ENCODE results near the gene FAM240B.

The FAM240B gene

DNA sequence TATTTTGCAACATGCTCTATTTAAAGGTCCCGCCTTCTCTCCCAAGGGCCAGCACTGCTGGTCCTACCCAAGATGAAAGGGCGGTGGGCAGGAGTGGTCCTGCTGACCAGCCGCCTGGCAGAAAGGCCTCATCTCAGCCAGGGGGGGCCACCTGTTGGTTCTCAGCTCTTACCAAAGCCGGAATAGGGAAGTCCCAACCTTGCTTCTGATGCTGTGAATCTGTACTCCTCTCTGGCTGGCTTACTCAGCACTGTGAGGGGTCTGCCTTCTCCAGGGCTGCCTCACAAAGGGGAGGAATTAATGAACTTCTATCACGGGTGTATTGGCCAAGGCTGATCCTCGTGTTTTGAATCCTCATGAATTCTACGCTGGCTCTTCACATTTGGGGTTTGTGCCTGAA lies 13.6 kb upstream of the FAM240B start:
- no peak for DNase-seq
- H3K36me3 ChIP-seq (ENCODE audit: control insufficient read depth in 1 of 2, insufficient read depth in 2 of 2, low read length in 2 of 2), result no peaks in the 10 kb centered on the region
- no peak overlapping the region for H2AK5ac ChIP-seq (ENCODE audit: low read length)
- no CpG with 5 or more reads among the region's 7 CpGs for WGBS (ENCODE audit: extremely low coverage, insufficient coverage, insufficient read length)
- H3K27ac ChIP-seq (ENCODE audit: low read depth, low read length), result no peak overlapping the region
- H2AFZ ChIP-seq (ENCODE audit: insufficient read depth, low read length, poor library complexity), result no peak overlapping the region
- no peak overlapping the region for H3K4ac ChIP-seq (ENCODE audit: low read depth, low read length)
- H3K27me3 ChIP-seq (ENCODE audit: insufficient read depth, low read length), result no peaks in the 10 kb centered on the region
- H2BK12ac ChIP-seq (ENCODE audit: low read length), result no peak overlapping the region
- H2BK5ac ChIP-seq (ENCODE audit: low read depth, low read length, poor library complexity), result no peak overlapping the region
- H3K4me3 ChIP-seq (ENCODE audit: low read depth, low read length), result no peak overlapping the region
- H3K9me3 ChIP-seq (ENCODE audit: insufficient read depth, low read depth, low read length), result no peaks in the 10 kb centered on the region
- H3K9ac ChIP-seq (ENCODE audit: low read length), result no peak overlapping the region
- no peak overlapping the region for H3K14ac ChIP-seq (ENCODE audit: low read length)
- H4K12ac ChIP-seq (ENCODE audit: low read depth, low read length), result no peak overlapping the region
- no peak overlapping the region for H3K23ac ChIP-seq (ENCODE audit: low read length)
- H2BK120ac ChIP-seq (ENCODE audit: insufficient read depth, low read length, poor library complexity), result no peak overlapping the region
- no peak overlapping the region for H4K8ac ChIP-seq (ENCODE audit: low read depth, low read length)
- no peaks in the 10 kb centered on the region for H3K79me1 ChIP-seq (ENCODE audit: low read length)
- no peak overlapping the region for H3K4me2 ChIP-seq (ENCODE audit: low read length)
- H4K91ac ChIP-seq (ENCODE audit: low read depth, low read length), result no peak overlapping the region
- H3K18ac ChIP-seq (ENCODE audit: low read length), result no peak overlapping the region
- H3K4me1 ChIP-seq (ENCODE audit: control insufficient read depth in 1 of 2, insufficient read depth in 2 of 2, low read length in 2 of 2), result no peaks in the 10 kb centered on the region
- H3K79me2 ChIP-seq (ENCODE audit: control insufficient read depth, insufficient read depth, low read length, poor library complexity), result no peaks in the 10 kb centered on the region

DNA sequence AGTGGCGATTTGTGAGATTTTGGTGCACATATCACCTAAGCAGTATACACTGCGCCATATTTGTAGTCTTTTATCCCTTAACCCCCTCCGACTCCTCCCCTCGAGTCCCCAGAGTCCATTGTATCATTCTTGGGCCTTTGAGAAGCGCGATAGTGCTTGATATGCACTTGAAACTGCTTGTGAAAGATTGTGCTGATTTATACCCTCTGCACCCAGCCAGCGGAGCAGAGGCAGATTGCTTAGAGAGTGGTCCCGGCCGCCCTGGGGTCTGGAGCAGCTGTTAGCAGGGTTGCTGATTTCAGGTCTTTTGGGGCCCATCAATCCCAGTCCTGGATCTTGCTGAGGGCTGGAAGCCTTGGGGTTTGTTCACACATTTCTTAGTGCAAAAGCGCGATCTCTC lies 13.0 kb upstream of the FAM240B start:
- Histone ChIP-seq H2AK5ac (ENCODE audit: low read length) (no peak overlapping the region), H3K14ac (ENCODE audit: low read length) (no peak overlapping the region), H3K4me2 (ENCODE audit: low read length) (no peak overlapping the region), H4K8ac (ENCODE audit: low read depth, low read length) (no peak overlapping the region), H3K79me2 (ENCODE audit: control insufficient read depth, insufficient read depth, low read length, poor library complexity) (no peaks in the 10 kb centered on the region), H2BK5ac (ENCODE audit: low read depth, low read length, poor library complexity) (no peak overlapping the region), H3K36me3 (ENCODE audit: control insufficient read depth in 1 of 2, insufficient read depth in 2 of 2, low read length in 2 of 2) (no peaks in the 10 kb centered on the region), H3K27me3 (ENCODE audit: insufficient read depth, low read length) (no peaks in the 10 kb centered on the region), H3K18ac (ENCODE audit: low read length) (no peak overlapping the region), H3K4me1 (ENCODE audit: control insufficient read depth in 1 of 2, insufficient read depth in 2 of 2, low read length in 2 of 2) (no peaks in the 10 kb centered on the region), H3K79me1 (ENCODE audit: low read length) (no peaks in the 10 kb centered on the region), H4K12ac (ENCODE audit: low read depth, low read length) (no peak overlapping the region), H3K4ac (ENCODE audit: low read depth, low read length) (no peak overlapping the region), H3K27ac (ENCODE audit: low read depth, low read length) (no peak overlapping the region), H3K4me3 (ENCODE audit: low read depth, low read length) (no peak overlapping the region), H4K91ac (ENCODE audit: low read depth, low read length) (no peak overlapping the region), H2BK120ac (ENCODE audit: insufficient read depth, low read length, poor library complexity) (no peak overlapping the region), H3K23ac (ENCODE audit: low read length) (no peak overlapping the region), H2AFZ (ENCODE audit: insufficient read depth, low read length, poor library complexity) (no peak overlapping the region), H3K9me3 (ENCODE audit: insufficient read depth, low read depth, low read length) (no peaks in the 10 kb centered on the region), H2BK12ac (ENCODE audit: low read length) (no peak overlapping the region), H3K9ac (ENCODE audit: low read length) (no peak overlapping the region)
- no CpG with 5 or more reads among the region's 11 CpGs for WGBS (ENCODE audit: extremely low coverage, insufficient coverage, insufficient read length)
- DNase-seq, result no peak

DNA sequence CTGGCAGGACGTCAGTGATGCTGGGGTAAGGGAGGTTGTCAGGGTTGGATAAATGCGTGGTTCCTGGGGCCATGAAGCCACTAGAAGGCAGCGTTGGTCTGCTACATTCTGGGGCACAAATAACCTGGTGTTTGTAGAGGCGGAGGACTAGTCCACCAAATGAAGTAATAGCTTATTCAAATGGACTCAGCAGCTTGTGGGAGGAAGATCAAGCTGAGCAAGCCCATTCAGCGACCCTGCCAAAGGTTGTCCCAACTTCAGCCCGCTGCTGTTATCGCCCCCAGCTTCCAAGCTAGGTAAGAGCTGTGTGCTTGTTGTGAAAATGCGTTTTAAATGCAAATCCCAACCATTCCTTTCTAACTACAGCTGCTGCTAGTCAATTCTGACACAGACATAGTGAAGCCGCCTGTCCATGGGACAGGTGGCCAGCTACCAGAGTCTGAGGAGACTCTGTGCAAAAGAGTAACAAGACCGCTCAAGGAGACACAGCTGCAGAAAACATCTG lies 7.6 kb upstream of the FAM240B start:
- Histone ChIP-seq H4K91ac (ENCODE audit: low read depth, low read length) (peak overlapping the region; percentile 43), H3K9me3 (ENCODE audit: insufficient read depth, low read depth, low read length) (no peaks in the 10 kb centered on the region), H4K12ac (ENCODE audit: low read depth, low read length) (no peak overlapping the region), H3K79me2 (ENCODE audit: control insufficient read depth, insufficient read depth, low read length, poor library complexity) (no peaks in the 10 kb centered on the region), H3K4me3 (ENCODE audit: low read depth, low read length) (no peak overlapping the region), H2BK12ac (ENCODE audit: low read length) (peak overlapping the region; percentile 60), H2AFZ (ENCODE audit: insufficient read depth, low read length, poor library complexity) (peak overlapping the region; percentile 68), H3K4me2 (ENCODE audit: low read length) (no peak overlapping the region), H3K23ac (ENCODE audit: low read length) (no peak overlapping the region), H3K79me1 (ENCODE audit: low read length) (no peaks in the 10 kb centered on the region), H2BK120ac (ENCODE audit: insufficient read depth, low read length, poor library complexity) (no peak overlapping the region), H2BK5ac (ENCODE audit: low read depth, low read length, poor library complexity) (no peak overlapping the region), H3K4me1 (ENCODE audit: control insufficient read depth in 1 of 2, insufficient read depth in 2 of 2, low read length in 2 of 2) (no peaks in the 10 kb centered on the region), H4K8ac (ENCODE audit: low read depth, low read length) (peak overlapping the region; percentile 56), H2AK5ac (ENCODE audit: low read length) (no peak overlapping the region), H3K4ac (ENCODE audit: low read depth, low read length) (no peak overlapping the region), H3K14ac (ENCODE audit: low read length) (no peak overlapping the region), H3K9ac (ENCODE audit: low read length) (no peak overlapping the region), H3K18ac (ENCODE audit: low read length) (no peak overlapping the region), H3K36me3 (ENCODE audit: control insufficient read depth in 1 of 2, insufficient read depth in 2 of 2, low read length in 2 of 2) (no peaks in the 10 kb centered on the region), H3K27ac (ENCODE audit: low read depth, low read length) (no peak overlapping the region), H3K27me3 (ENCODE audit: insufficient read depth, low read length) (no peaks in the 10 kb centered on the region)
- DNase-seq, result peak; percentile 34 to 67
- no CpG with 5 or more reads among the region's 10 CpGs for WGBS (ENCODE audit: extremely low coverage, insufficient coverage, insufficient read length)

GRCh38 chr9:38724754-38725153 lies 4.8 kb upstream of the FAM240B start:
- no peak overlapping the region for H3K4me3 ChIP-seq (ENCODE audit: low read depth, low read length)
- H2BK120ac ChIP-seq (ENCODE audit: insufficient read depth, low read length, poor library complexity), result no peak overlapping the region
- no peaks in the 10 kb centered on the region for H3K9me3 ChIP-seq (ENCODE audit: insufficient read depth, low read depth, low read length)
- no peaks in the 10 kb centered on the region for H3K27me3 ChIP-seq (ENCODE audit: insufficient read depth, low read length)
- H2AFZ ChIP-seq (ENCODE audit: insufficient read depth, low read length, poor library complexity), result no peak overlapping the region
- no peak overlapping the region for H4K91ac ChIP-seq (ENCODE audit: low read depth, low read length)
- no peak overlapping the region for H3K27ac ChIP-seq (ENCODE audit: low read depth, low read length)
- no peak overlapping the region for H3K18ac ChIP-seq (ENCODE audit: low read length)
- no peak overlapping the region for H3K9ac ChIP-seq (ENCODE audit: low read length)
- H4K8ac ChIP-seq (ENCODE audit: low read depth, low read length), result no peak overlapping the region
- H3K4me1 ChIP-seq (ENCODE audit: control insufficient read depth in 1 of 2, insufficient read depth in 2 of 2, low read length in 2 of 2), result no peaks in the 10 kb centered on the region
- H3K23ac ChIP-seq (ENCODE audit: low read length), result no peak overlapping the region
- no peak overlapping the region for H4K12ac ChIP-seq (ENCODE audit: low read depth, low read length)
- H3K4me2 ChIP-seq (ENCODE audit: low read length), result no peak overlapping the region
- no peaks in the 10 kb centered on the region for H3K79me1 ChIP-seq (ENCODE audit: low read length)
- no peak overlapping the region for H2AK5ac ChIP-seq (ENCODE audit: low read length)
- no peaks in the 10 kb centered on the region for H3K36me3 ChIP-seq (ENCODE audit: control insufficient read depth in 1 of 2, insufficient read depth in 2 of 2, low read length in 2 of 2)
- no peaks in the 10 kb centered on the region for H3K79me2 ChIP-seq (ENCODE audit: control insufficient read depth, insufficient read depth, low read length, poor library complexity)
- WGBS (ENCODE audit: extremely low coverage, insufficient coverage, insufficient read length), result no CpG with 5 or more reads among the region's 10 CpGs
- H3K4ac ChIP-seq (ENCODE audit: low read depth, low read length), result no peak overlapping the region
- no peak overlapping the region for H2BK5ac ChIP-seq (ENCODE audit: low read depth, low read length, poor library complexity)
- no peak overlapping the region for H2BK12ac ChIP-seq (ENCODE audit: low read length)
- DNase-seq, result no peak
- H3K14ac ChIP-seq (ENCODE audit: low read length), result no peak overlapping the region

Measured in trophoblast cell (in vitro differentiated cells and primary cell).